Caki2 (cell line): Measurements from ENCODE around the gene C9orf72. TPM values are rescaled to one million over a fixed set of nuclear protein-coding genes. Genes with fewer than 3 reads are reported as not detected.

Experiments used
- total RNA-seq: library from RNA; depleted of rRNA; stranded (reverse); fragments of >200 nt; shearing (Covaris generic); gene quantifications from 2 replicates; pipeline ENCODE4 v1.2.3, GENCODE V29; 2014; ENCODE audit warnings: low replicate concordance; rRNA removed

Gene C9orf72
- total RNA-seq, 1 experiment from 2014 or later, result 5.2 TPM

Other genes starting within 250 kb of the C9orf72 start
- gene IFNK, start 49.2 kb downstream of the C9orf72 start, total RNA-seq, result not detected in 2 replicates
- gene MOB3B, start 43.7 kb downstream of the C9orf72 start, total RNA-seq, result 0.03 TPM in 1 of 2 replicates, not detected in the other